Cortex of kidney (tissue), 1 donor: ENCODE measurements around the gene TNP2.
"Not testable (repeated sequence)": the region's sequence is repeated elsewhere in the genome, so short reads cannot be mapped to it uniquely, and the experiment has no call there.

Experiments
- DNase-seq: peaks from one replicate; lab custom pipeline; 2025; lab: John Stamatoyannopoulos, UW

Gene TNP2

GRCh38 chr16:11220507-11220906 lies 48.6 kb downstream of the TNP2 start:
- DNase-seq: not testable (repeated sequence)

DNA sequence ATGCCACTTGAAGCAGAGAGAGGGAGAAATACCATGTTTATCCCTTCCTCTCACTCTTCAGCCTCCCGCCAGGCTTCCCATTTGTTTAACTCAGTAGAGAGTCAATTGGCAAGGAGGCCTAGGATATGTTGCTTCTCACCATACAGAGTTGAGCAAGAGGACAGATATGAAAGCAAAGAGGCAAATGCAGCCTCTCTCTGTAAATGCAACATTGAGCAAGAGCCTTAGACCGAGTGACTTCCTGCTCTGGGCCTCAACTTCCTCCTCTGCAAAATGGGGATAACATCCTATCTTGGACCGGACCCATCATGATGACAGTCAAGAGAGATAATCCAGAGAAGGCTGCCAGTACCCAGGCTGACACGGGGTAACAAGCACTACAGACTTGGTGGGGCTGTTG lies 49.9 kb downstream of the TNP2 start:
- DNase-seq: no peak

GRCh38 chr16:11218604-11218962 lies 50.5 kb downstream of the TNP2 start:
- no peak for DNase-seq
